ENCODE results near the gene ALDH3A2.

The ALDH3A2 gene

GRCh38 chr17:19717031-19717360, 68.4 kb downstream of the ALDH3A2 start:
- no peak for DNase-seq

- DNase-seq: no peak
These were observed 68.9 kb downstream of the ALDH3A2 start for GRCh38 chr17:19717411-19717908.

- DNase-seq: no peak
These were observed 69.6 kb downstream of the ALDH3A2 start for GRCh38 chr17:19718041-19718612.

GRCh38 chr17:19718613-19719354, 70.2 kb downstream of the ALDH3A2 start:
- DNase-seq: no peak

GRCh38 chr17:19719355-19720209, 71.0 kb downstream of the ALDH3A2 start:
- no peak for DNase-seq

GRCh38 chr17:19720210-19720475, 71.6 kb downstream of the ALDH3A2 start:
- no peak for DNase-seq

GRCh38 chr17:19720631-19721426, 72.3 kb downstream of the ALDH3A2 start:
- DNase-seq: peak; percentile 41

GRCh38 chr17:19723964-19724363, 75.4 kb downstream of the ALDH3A2 start:
- DNase-seq: no peak

GRCh38 chr17:19724501-19725420, 76.2 kb downstream of the ALDH3A2 start:
- DNase-seq: no peak

GRCh38 chr17:19725486-19725885, 76.9 kb downstream of the ALDH3A2 start:
- DNase-seq: no peak

GRCh38 chr17:19726631-19727376, 78.3 kb downstream of the ALDH3A2 start:
- DNase-seq: no peak
